Measurements from ENCODE around the gene TARBP1. TPM values are rescaled to one million over a fixed set of nuclear protein-coding genes. Genes with fewer than 3 reads are reported as not detected.

TARBP1 gene
- total RNA-seq, 2 experiments from 2014 or later = 30.0 to 49.8 TPM

DNA sequence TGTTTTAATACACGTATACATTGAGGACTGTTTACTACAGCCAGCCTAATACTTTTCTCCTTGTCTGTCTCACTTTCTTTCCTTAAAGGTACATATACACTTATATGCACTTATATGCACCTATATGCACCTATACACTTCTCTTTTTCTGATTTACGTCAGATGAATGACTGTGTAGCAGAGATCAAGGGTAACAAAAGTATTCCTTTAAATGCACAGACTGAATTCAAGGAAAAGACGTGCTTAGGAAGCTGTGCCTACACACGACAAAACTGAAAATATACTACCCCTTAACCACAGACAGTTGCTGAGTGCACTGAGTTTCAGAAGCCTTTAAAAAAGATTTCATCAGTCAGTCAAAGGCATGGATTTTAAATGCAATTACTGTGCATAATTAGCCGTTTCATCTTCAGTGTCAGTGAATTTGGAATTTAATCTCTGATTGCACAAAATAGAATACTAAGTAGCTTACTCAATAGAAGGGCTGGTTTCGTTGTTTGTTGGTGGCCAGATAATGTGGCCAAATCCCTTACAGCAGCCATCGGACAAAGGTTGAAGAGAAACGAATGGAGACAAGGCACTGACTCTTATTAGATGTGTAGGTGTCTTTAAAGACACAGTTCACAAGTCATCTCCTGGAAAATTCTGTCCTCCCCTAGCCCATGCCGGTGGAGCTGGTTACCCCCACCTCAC is 38.3 kb upstream of the TARBP1 start:
- H3K4me3 ChIP-seq (ENCODE audit: low read depth, low read length, poor library complexity, severe bottlenecking) = no peak overlapping the region
- peaks cover 63% of the 10 kb centered on the region for H3K4me1 ChIP-seq (ENCODE audit: insufficient read depth, low read length, poor library complexity, severe bottlenecking)
- no peak overlapping the region for H3K27ac ChIP-seq (ENCODE audit: low read depth, low read length, poor library complexity, severe bottlenecking)
- H3K9me3 ChIP-seq (ENCODE audit: low read length) = no peaks in the 10 kb centered on the region
- TF ChIP-seq, protein P1, sequence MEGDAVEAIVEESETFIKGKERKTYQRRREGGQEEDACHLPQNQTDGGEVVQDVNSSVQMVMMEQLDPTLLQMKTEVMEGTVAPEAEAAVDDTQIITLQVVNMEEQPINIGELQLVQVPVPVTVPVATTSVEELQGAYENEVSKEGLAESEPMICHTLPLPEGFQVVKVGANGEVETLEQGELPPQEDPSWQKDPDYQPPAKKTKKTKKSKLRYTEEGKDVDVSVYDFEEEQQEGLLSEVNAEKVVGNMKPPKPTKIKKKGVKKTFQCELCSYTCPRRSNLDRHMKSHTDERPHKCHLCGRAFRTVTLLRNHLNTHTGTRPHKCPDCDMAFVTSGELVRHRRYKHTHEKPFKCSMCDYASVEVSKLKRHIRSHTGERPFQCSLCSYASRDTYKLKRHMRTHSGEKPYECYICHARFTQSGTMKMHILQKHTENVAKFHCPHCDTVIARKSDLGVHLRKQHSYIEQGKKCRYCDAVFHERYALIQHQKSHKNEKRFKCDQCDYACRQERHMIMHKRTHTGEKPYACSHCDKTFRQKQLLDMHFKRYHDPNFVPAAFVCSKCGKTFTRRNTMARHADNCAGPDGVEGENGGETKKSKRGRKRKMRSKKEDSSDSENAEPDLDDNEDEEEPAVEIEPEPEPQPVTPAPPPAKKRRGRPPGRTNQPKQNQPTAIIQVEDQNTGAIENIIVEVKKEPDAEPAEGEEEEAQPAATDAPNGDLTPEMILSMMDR (conservative IDR thresholded peaks at IDR 0.05; ENCODE audit: low read length) = no peak
- no peak for TF ChIP-seq EZH2phosphoT487 (IDR thresholded peaks at IDR 0.05; ENCODE audit: borderline replicate concordance, low read depth, low read length)
- ChIA-PET CTCF (ENCODE audit: unreplicated experiment) (no interaction called here), POLR2A (interaction anchor here (1.0 to 2.9 kb wide), 7 partner anchors 12 to 445 kb away, joined by 3 to 27 read pairs (median 6); partner anchors contain the start of gene IRF2BP2)
- no peaks in the 10 kb centered on the region for H3K9me2 ChIP-seq (ENCODE audit: insufficient read depth, low read length)
- peak overlapping the region; percentile 40; the same call in 1 of the 2 replicates for H2AFZ ChIP-seq (ENCODE audit: low read length)
- no peaks in the 10 kb centered on the region for H4K20me1 ChIP-seq (ENCODE audit: insufficient read depth, low read length)
- intact Hi-C loops (cut with micrococcal nuclease; ENCODE audit: unreplicated experiment) = no loop called here
- no peaks in the 10 kb centered on the region for H3K79me2 ChIP-seq (ENCODE audit: insufficient read depth, low read depth, low read length)
- no TSS peak for BruUV-seq (replicated peaks)
- H3K36me3 ChIP-seq (ENCODE audit: insufficient read depth, low read length) = no peaks in the 10 kb centered on the region
- no peak overlapping the region for H3K4me2 ChIP-seq (ENCODE audit: low read length)
- DNase-seq (ENCODE audit: low spot score) = no peak

DNA sequence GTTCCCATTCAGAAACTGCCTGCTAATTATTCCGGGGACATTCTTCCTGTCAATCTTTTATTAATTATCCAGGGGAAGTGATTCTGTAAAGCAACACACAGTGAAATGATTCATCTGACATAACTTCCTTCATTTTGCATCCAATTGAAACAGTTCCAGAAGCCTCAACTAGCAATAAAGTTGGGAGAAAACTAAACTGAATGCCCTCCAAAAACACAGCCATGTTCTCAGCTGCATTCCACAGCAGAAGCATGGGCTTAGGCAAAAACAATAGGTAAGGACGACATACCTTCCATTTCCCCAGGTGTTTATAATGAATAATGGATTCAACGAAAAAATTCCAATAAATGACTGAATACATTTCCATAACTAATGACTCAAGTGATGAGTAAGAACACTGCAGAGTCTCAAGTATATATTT is 36.9 kb upstream of the TARBP1 start:
- ChIA-PET CTCF (ENCODE audit: unreplicated experiment) (interaction anchor here (1.9 kb wide), 1 partner anchor 16 kb away, joined by 5 read pairs; no protein-coding TSS in a partner anchor), POLR2A (interaction anchor here (0.6 to 2.1 kb wide), 13 partner anchors 9 to 390 kb away, joined by 3 to 8 read pairs (median 4); partner anchors contain the start of gene IRF2BP2)

More for the DNA sequence above, 36.9 kb upstream of the TARBP1 start:
- BruUV-seq (replicated peaks) = no TSS peak
- intact Hi-C loops (cut with micrococcal nuclease; ENCODE audit: unreplicated experiment) = no loop called here
- H3K4me2 ChIP-seq (ENCODE audit: low read length) = no peak overlapping the region
- H3K9me3 ChIP-seq (ENCODE audit: low read length) = no peaks in the 10 kb centered on the region
- H3K9me2 ChIP-seq (ENCODE audit: insufficient read depth, low read length) = no peaks in the 10 kb centered on the region
- DNase-seq (ENCODE audit: low spot score) = no peak
- H3K27ac ChIP-seq (ENCODE audit: low read depth, low read length, poor library complexity, severe bottlenecking) = no peak overlapping the region
- no peaks in the 10 kb centered on the region for H3K36me3 ChIP-seq (ENCODE audit: insufficient read depth, low read length)
- no peaks in the 10 kb centered on the region for H4K20me1 ChIP-seq (ENCODE audit: insufficient read depth, low read length)
- TF ChIP-seq, protein P1 (conservative IDR thresholded peaks at IDR 0.05; ENCODE audit: low read length) = no peak
- TF ChIP-seq EZH2phosphoT487 (IDR thresholded peaks at IDR 0.05; ENCODE audit: borderline replicate concordance, low read depth, low read length) = no peak
- H3K4me3 ChIP-seq (ENCODE audit: low read depth, low read length, poor library complexity, severe bottlenecking) = no peak overlapping the region
- peaks cover 51% of the 10 kb centered on the region for H3K4me1 ChIP-seq (ENCODE audit: insufficient read depth, low read length, poor library complexity, severe bottlenecking)
- H2AFZ ChIP-seq (ENCODE audit: low read length) = peak overlapping the region; percentile 76; the same call in 1 of the 2 replicates
- H3K79me2 ChIP-seq (ENCODE audit: insufficient read depth, low read depth, low read length) = no peaks in the 10 kb centered on the region

All from OCI-LY7 (cell line).